ENCODE measurements around the gene TFIP11. TPM values are rescaled to one million over a fixed set of nuclear protein-coding genes. Genes with fewer than 3 reads are reported as not detected.

The TFIP11 gene
- total and polyA plus RNA-seq, 4 donors = 14.3 to 31.7 (median 24.6) TPM

- TF ChIP-seq, protein P1, sequence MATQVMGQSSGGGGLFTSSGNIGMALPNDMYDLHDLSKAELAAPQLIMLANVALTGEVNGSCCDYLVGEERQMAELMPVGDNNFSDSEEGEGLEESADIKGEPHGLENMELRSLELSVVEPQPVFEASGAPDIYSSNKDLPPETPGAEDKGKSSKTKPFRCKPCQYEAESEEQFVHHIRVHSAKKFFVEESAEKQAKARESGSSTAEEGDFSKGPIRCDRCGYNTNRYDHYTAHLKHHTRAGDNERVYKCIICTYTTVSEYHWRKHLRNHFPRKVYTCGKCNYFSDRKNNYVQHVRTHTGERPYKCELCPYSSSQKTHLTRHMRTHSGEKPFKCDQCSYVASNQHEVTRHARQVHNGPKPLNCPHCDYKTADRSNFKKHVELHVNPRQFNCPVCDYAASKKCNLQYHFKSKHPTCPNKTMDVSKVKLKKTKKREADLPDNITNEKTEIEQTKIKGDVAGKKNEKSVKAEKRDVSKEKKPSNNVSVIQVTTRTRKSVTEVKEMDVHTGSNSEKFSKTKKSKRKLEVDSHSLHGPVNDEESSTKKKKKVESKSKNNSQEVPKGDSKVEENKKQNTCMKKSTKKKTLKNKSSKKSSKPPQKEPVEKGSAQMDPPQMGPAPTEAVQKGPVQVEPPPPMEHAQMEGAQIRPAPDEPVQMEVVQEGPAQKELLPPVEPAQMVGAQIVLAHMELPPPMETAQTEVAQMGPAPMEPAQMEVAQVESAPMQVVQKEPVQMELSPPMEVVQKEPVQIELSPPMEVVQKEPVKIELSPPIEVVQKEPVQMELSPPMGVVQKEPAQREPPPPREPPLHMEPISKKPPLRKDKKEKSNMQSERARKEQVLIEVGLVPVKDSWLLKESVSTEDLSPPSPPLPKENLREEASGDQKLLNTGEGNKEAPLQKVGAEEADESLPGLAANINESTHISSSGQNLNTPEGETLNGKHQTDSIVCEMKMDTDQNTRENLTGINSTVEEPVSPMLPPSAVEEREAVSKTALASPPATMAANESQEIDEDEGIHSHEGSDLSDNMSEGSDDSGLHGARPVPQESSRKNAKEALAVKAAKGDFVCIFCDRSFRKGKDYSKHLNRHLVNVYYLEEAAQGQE (IDR thresholded peaks at IDR 0.05) = no peak
These were observed 68.2 kb downstream of the TFIP11 start (continued) for GRCh38 chr22:26443901-26444690.

DNA sequence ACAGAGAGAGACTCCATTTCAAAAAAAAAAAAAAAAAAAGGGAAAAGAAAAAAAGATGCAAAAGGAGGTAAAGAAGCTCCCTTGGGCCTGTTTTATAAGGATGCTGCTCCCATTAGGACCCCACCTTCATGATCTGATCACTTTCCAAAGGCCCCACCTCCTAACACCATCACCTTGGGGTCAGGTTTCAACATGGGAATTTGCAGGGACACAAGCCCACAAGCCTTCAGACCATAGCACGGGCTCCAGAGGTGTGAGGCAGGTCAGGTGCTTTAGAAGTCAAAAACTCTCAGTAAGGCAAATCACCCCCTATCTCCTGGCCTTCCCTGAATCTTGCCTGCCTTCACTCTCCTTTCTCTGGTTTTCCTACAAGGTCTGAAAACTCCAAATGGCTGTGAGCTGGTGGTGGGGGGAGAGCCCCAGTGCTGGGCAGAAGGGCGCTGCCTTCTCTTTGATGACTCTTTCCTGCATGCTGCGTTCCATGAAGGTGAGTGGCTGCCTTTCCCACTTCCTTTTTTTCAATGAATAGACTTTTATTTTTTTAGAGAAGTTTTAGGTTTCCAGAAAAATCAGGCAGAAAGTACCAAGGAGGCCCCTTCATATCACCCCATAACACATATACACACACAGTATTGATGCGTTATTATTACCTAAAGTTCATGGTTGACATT lies 70.1 kb downstream of the TFIP11 start:
- Histone ChIP-seq H3K36me3 (ENCODE audit: control insufficient read depth in 4 of 4, insufficient read depth in 3 of 4, low read depth in 1 of 4, low read length in 3 of 4) (no peaks in the 10 kb centered on the region), H3K27me3 (ENCODE audit: control insufficient read depth in 4 of 4, insufficient read depth in 4 of 4, low read length in 3 of 4) (no peaks in the 10 kb centered on the region), H3K9ac (ENCODE audit: low read depth in 1 of 2, low read length in 2 of 2) (no peak overlapping the region), H3K4me1 (ENCODE audit: control insufficient read depth in 4 of 4, insufficient read depth in 4 of 4, low read length in 3 of 4) (no peaks in the 10 kb centered on the region), H3K9me3 (ENCODE audit: control insufficient read depth in 4 of 4, low read length in 3 of 4) (no peaks in the 10 kb centered on the region), H3K27ac (ENCODE audit: low read depth in 1 of 2, low read length in 2 of 2) (no peak overlapping the region), H3K4me3 (ENCODE audit: low read depth in 1 of 3, low read length in 3 of 3) (no peak overlapping the region)
- DNase-seq (ENCODE audit: low spot score) = no peak
- TF ChIP-seq RAD21 (IDR thresholded peaks at IDR 0.05) (no peak), ATF3 (IDR thresholded peaks at IDR 0.05) (no peak), RXRA (IDR thresholded peaks at IDR 0.05) (no peak), JUND (IDR thresholded peaks at IDR 0.05) (no peak), GABPA (IDR thresholded peaks at IDR 0.05 in 1 of 2, conservative IDR thresholded peaks at IDR 0.05 in 1 of 2) (no peak), NR2F2 (IDR thresholded peaks at IDR 0.05) (no peak), HNF4A (conservative IDR thresholded peaks at IDR 0.05) (no peak), EGR1 (IDR thresholded peaks at IDR 0.05; ENCODE audit: low read depth in 2 of 2) (no peak), YY1 (IDR thresholded peaks at IDR 0.05) (no peak), SP1 (IDR thresholded peaks at IDR 0.05) (no peak), TAF1 (conservative IDR thresholded peaks at IDR 0.05) (no peak), FOXA1 (IDR thresholded peaks at IDR 0.05) (no peak), HNF4G (IDR thresholded peaks at IDR 0.05) (no peak), FOXA2 (IDR thresholded peaks at IDR 0.05) (no peak)
- TF ChIP-seq, protein P2, sequence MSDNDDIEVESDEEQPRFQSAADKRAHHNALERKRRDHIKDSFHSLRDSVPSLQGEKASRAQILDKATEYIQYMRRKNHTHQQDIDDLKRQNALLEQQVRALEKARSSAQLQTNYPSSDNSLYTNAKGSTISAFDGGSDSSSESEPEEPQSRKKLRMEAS (IDR thresholded peaks at IDR 0.05) = no peak
- TF ChIP-seq, protein P3, sequence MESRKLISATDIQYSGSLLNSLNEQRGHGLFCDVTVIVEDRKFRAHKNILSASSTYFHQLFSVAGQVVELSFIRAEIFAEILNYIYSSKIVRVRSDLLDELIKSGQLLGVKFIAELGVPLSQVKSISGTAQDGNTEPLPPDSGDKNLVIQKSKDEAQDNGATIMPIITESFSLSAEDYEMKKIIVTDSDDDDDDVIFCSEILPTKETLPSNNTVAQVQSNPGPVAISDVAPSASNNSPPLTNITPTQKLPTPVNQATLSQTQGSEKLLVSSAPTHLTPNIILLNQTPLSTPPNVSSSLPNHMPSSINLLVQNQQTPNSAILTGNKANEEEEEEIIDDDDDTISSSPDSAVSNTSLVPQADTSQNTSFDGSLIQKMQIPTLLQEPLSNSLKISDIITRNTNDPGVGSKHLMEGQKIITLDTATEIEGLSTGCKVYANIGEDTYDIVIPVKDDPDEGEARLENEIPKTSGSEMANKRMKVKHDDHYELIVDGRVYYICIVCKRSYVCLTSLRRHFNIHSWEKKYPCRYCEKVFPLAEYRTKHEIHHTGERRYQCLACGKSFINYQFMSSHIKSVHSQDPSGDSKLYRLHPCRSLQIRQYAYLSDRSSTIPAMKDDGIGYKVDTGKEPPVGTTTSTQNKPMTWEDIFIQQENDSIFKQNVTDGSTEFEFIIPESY (IDR thresholded peaks at IDR 0.05) = no peak
- TF ChIP-seq, protein P1 (IDR thresholded peaks at IDR 0.05) = no peak
- TF ChIP-seq, protein P4, sequence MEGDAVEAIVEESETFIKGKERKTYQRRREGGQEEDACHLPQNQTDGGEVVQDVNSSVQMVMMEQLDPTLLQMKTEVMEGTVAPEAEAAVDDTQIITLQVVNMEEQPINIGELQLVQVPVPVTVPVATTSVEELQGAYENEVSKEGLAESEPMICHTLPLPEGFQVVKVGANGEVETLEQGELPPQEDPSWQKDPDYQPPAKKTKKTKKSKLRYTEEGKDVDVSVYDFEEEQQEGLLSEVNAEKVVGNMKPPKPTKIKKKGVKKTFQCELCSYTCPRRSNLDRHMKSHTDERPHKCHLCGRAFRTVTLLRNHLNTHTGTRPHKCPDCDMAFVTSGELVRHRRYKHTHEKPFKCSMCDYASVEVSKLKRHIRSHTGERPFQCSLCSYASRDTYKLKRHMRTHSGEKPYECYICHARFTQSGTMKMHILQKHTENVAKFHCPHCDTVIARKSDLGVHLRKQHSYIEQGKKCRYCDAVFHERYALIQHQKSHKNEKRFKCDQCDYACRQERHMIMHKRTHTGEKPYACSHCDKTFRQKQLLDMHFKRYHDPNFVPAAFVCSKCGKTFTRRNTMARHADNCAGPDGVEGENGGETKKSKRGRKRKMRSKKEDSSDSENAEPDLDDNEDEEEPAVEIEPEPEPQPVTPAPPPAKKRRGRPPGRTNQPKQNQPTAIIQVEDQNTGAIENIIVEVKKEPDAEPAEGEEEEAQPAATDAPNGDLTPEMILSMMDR (IDR thresholded peaks at IDR 0.05; ENCODE audit: low read depth, low read length, missing input control) = no peak
- WGBS = 91% methylated on average over 4 of the region's 4 CpGs

Data from liver (tissue), 9 donors.